ENCODE data around the gene LRBA. TPM values are rescaled to one million over a fixed set of nuclear protein-coding genes. Genes with fewer than 3 reads are reported as not detected.

Gene LRBA
- total and polyA plus RNA-seq, 9 of the 15 experiments (the other 6 are each of a cell fraction or from before 2014, with no cell fraction given) = 24.2 to 88.7 (median 59.7) TPM

GRCh38 chr4:151014521-151015458, at the start of gene LRBA (continued):
- TF ChIP-seq CREB1 (IDR thresholded peaks at IDR 0.05) (0 out of 2 replicates have a peak, but pooled peaks have one; percentile 34), CREB1 (CRISPR knock-in tag; IDR thresholded peaks at IDR 0.05) (no peak), GTF2E2 (tag; IDR thresholded peaks at IDR 0.05) (peak; percentile 39; the same call in 1 of the 2 replicates), MCM2 (IDR thresholded peaks at IDR 0.05; ENCODE audit: low read depth) (no peak), RBM15 (IDR thresholded peaks at IDR 0.05; ENCODE audit: insufficient read depth, low read length) (no peak), ZNF639 (CRISPR knock-in tag; conservative IDR thresholded peaks at IDR 0.05 in 1 of 2, IDR thresholded peaks at IDR 0.05 in 1 of 2) (peak in 1 of 2 experiments; percentile 6; a peak in 1 of 4 replicates), ZNF3 (CRISPR knock-in tag; IDR thresholded peaks at IDR 0.05) (no peak)
- TF ChIP-seq, protein P1, sequence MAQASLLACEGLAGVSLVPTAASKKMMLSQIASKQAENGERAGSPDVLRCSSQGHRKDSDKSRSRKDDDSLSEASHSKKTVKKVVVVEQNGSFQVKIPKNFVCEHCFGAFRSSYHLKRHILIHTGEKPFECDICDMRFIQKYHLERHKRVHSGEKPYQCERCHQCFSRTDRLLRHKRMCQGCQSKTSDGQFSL (CRISPR knock-in tag; IDR thresholded peaks at IDR 0.05) = no peak; the same call in 1 of the 2 replicates
- TF ChIP-seq, protein P1 (tag; IDR thresholded peaks at IDR 0.05) = 0 out of 4 replicates have a peak, but pooled peaks of 1 of the 2 experiments have one; percentile 41
- TF ChIP-seq, protein P2, sequence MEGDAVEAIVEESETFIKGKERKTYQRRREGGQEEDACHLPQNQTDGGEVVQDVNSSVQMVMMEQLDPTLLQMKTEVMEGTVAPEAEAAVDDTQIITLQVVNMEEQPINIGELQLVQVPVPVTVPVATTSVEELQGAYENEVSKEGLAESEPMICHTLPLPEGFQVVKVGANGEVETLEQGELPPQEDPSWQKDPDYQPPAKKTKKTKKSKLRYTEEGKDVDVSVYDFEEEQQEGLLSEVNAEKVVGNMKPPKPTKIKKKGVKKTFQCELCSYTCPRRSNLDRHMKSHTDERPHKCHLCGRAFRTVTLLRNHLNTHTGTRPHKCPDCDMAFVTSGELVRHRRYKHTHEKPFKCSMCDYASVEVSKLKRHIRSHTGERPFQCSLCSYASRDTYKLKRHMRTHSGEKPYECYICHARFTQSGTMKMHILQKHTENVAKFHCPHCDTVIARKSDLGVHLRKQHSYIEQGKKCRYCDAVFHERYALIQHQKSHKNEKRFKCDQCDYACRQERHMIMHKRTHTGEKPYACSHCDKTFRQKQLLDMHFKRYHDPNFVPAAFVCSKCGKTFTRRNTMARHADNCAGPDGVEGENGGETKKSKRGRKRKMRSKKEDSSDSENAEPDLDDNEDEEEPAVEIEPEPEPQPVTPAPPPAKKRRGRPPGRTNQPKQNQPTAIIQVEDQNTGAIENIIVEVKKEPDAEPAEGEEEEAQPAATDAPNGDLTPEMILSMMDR (IDR thresholded peaks at IDR 0.05 in 2 of 3, conservative IDR thresholded peaks at IDR 0.05 in 1 of 3; ENCODE audit: insufficient read depth in 2 of 3, low read depth in 1 of 3, low read length in 3 of 3) = peak; percentile 15 to 25 (median 19); a peak in 2 of 6 replicates
- TF ChIP-seq, protein P3, sequence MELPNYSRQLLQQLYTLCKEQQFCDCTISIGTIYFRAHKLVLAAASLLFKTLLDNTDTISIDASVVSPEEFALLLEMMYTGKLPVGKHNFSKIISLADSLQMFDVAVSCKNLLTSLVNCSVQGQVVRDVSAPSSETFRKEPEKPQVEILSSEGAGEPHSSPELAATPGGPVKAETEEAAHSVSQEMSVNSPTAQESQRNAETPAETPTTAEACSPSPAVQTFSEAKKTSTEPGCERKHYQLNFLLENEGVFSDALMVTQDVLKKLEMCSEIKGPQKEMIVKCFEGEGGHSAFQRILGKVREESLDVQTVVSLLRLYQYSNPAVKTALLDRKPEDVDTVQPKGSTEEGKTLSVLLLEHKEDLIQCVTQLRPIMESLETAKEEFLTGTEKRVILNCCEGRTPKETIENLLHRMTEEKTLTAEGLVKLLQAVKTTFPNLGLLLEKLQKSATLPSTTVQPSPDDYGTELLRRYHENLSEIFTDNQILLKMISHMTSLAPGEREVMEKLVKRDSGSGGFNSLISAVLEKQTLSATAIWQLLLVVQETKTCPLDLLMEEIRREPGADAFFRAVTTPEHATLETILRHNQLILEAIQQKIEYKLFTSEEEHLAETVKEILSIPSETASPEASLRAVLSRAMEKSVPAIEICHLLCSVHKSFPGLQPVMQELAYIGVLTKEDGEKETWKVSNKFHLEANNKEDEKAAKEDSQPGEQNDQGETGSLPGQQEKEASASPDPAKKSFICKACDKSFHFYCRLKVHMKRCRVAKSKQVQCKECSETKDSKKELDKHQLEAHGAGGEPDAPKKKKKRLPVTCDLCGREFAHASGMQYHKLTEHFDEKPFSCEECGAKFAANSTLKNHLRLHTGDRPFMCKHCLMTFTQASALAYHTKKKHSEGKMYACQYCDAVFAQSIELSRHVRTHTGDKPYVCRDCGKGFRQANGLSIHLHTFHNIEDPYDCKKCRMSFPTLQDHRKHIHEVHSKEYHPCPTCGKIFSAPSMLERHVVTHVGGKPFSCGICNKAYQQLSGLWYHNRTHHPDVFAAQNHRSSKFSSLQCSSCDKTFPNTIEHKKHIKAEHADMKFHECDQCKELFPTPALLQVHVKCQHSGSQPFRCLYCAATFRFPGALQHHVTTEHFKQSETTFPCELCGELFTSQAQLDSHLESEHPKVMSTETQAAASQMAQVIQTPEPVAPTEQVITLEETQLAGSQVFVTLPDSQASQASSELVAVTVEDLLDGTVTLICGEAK (IDR thresholded peaks at IDR 0.05) = no peak
- TF ChIP-seq, protein P3 (CRISPR knock-in tag; IDR thresholded peaks at IDR 0.05) = no peak

All from K562 (cell line).